Activated CD8-positive, alpha-beta T cell treated with anti-CD3 and anti-CD28 coated beads for 36 hours (primary cell): ENCODE data around the gene LRP1. TPM values are rescaled to one million over a fixed set of nuclear protein-coding genes. Genes with fewer than 3 reads are reported as not detected.

ENCODE experiments used
- ATAC-seq: fragments of 200-7000 bp; cut with Tn5 transposase; one replicate; pipeline ENCODE4 v1.10.0; 2021; ENCODE audit warnings: mild to moderate bottlenecking, moderate library complexity
- CTCF ChIA-PET: fragments of 350-600 bp; sonication (Branson Sonifier 250); formaldehyde crosslinking; loops from one replicate; lab custom pipeline; 2021; ENCODE audit warnings: antibody characterized with exemption; lab: Charles Lee
- POLR2A ChIA-PET: fragments of 350-600 bp; sonication (Branson Sonifier 250); formaldehyde crosslinking; loops from one replicate; lab custom pipeline; 2021; ENCODE audit warnings: antibody characterized with exemption; lab: Charles Lee
- DNase-seq: peaks from one replicate; pipeline ENCODE4 v3.0.0-alpha.2; 2020
- H3K27ac Mint-ChIP-seq: one replicate; pipeline ENCODE4 v1.8.0; 2021; ENCODE audit warnings: mild to moderate bottlenecking, mixed read lengths
- H3K27me3 Mint-ChIP-seq: one replicate; pipeline ENCODE4 v1.8.0; 2021; ENCODE audit warnings: mixed read lengths
- H3K36me3 Mint-ChIP-seq: one replicate; pipeline ENCODE4 v1.8.0; 2021; ENCODE audit warnings: low read depth, mixed read lengths
- H3K4me1 Mint-ChIP-seq: one replicate; pipeline ENCODE4 v1.8.0; 2021; ENCODE audit warnings: low read depth, mixed read lengths
- H3K4me3 Mint-ChIP-seq: one replicate; pipeline ENCODE4 v1.8.0; 2021; ENCODE audit warnings: mild to moderate bottlenecking, moderate library complexity, mixed read lengths
- H3K9me3 Mint-ChIP-seq: one replicate; pipeline ENCODE4 v1.8.0; 2021; ENCODE audit warnings: mixed read lengths
- CTCF ChIP-seq: fragments of 200-600 bp; IDR thresholded peaks from one replicate; pipeline ENCODE4 v1.8.0; 2022; ENCODE audit warnings: antibody characterized with exemption, mild to moderate bottlenecking
- intact Hi-C: fragments of 100-400 bp; cut with micrococcal nuclease; formaldehyde crosslinking; loops from one replicate; pipeline ENCODE4 v1.10.0; 2022
- total RNA-seq, 2 experiments: library from RNA; stranded (reverse); gene quantifications; one replicate each; pipeline ENCODE4 v1.2.3, GENCODE V29; 2021

LRP1 gene
- total RNA-seq, 2 experiments from 2014 or later: 1.5 to 1.9 TPM

DNA sequence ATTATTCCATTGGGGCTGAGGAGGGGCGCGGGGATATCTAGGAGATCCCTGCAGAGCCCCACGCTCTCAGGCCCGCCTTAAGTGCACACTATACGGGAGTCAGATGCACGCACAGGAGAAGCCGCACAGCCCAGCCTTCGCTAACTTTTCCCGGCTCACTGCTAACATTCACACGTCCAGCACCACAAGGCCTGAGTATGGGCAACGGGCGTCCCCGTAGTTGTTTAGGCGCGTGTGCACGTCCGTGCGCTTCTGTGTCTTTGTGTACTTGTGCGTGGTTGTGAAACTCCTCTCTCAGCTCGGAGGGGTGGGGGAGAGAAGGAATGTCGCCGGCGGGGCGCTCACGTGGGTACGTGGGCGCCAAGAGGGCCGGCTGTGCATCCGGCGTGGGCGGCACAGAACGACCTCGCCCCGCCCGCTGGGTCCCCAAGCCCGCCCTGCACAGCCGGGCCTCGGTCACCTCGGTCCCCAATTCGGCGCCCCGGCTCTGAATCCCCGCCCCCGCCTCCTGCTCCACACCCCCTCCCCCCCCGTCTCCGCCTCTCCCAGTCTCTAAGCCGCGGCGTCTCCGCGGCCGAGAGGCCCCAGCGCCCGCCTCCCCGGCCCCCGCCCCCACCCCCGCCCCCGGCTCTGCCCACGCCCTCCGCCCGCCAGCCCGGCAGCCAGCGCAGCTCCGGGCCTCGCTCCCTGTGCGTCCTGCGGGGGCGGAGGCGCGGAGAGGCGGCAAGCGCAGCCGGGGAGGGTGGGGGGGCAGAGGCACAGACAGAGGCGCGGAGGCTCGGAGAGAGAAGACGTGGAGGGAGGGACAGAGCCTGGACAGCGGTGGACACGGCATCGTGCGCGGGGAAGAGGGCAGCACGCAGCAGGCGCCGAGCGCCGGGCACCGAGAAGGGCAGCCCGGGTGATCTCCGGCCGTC lies 39.7 kb upstream of the LRP1 start, which contains the start of gene NAB2:
TSS of gene NAB2 (plus strand) at position 761 of the 917 bp plus-strand sequence. CDS start 158 bp downstream, outside the sequence.
- TF ChIP-seq CTCF: no peak
- no peaks in the 10 kb centered on the region for H3K27me3 Mint-ChIP-seq
- peaks cover 53% of the 10 kb centered on the region for H3K4me1 Mint-ChIP-seq
- H3K36me3 Mint-ChIP-seq: peaks cover 44% of the 10 kb centered on the region
- intact Hi-C loops: loop anchor here (1.0 to 2.0 kb wide), 2 partner anchors 9 to 22 kb away; partner anchors contain the start of gene STAT6
- DNase-seq: peak; percentile 93
- ChIA-PET POLR2A (interaction anchor here (0.7 to 18.7 kb wide), 10 partner anchors 8 to 76 kb away, joined by 3 to 417 read pairs (median 4); partner anchors contain the start of genes NEMP1 and STAT6), CTCF (interaction anchor here (1.2 to 12.4 kb wide), 5 partner anchors 10 to 126 kb away, joined by 3 to 193 read pairs (median 5); partner anchors contain the start of genes NEMP1 and STAT6)
- ATAC-seq: peak; percentile 45
- peak within 1 kb of the TSS; percentile 97 for H3K27ac Mint-ChIP-seq
- peak within 1 kb of the TSS; percentile 90 for H3K4me3 Mint-ChIP-seq
- H3K9me3 Mint-ChIP-seq: no peaks in the 10 kb centered on the region

- Mint-ChIP-seq H3K9me3 (no peaks in the 10 kb centered on the region), H3K27ac (peak overlapping the region; percentile 86), H3K36me3 (peaks cover 51% of the 10 kb centered on the region), H3K27me3 (no peaks in the 10 kb centered on the region), H3K4me3 (peak overlapping the region; percentile 82), H3K4me1 (peaks cover 58% of the 10 kb centered on the region)
- CTCF ChIA-PET: interaction anchor here (0.7 to 12.4 kb wide), 7 partner anchors 11 to 149 kb away, joined by 3 to 193 read pairs (median 4); partner anchors contain the start of genes NEMP1 and STAT6
- ATAC-seq: no peak
- intact Hi-C loops: loop anchor here (2.0 kb wide), 1 partner anchor 21 kb away; the partner anchor contains the start of gene STAT6
- no peak for TF ChIP-seq CTCF
- peak; percentile 83 for DNase-seq
- POLR2A ChIA-PET: interaction anchor here (0.6 to 18.7 kb wide), 9 partner anchors 9 to 148 kb away, joined by 3 to 417 read pairs (median 4); partner anchors contain the start of genes NEMP1 and STAT6
Observed at GRCh38 chr12:57089271-57090245, 38.7 kb upstream of the LRP1 start.

DNA sequence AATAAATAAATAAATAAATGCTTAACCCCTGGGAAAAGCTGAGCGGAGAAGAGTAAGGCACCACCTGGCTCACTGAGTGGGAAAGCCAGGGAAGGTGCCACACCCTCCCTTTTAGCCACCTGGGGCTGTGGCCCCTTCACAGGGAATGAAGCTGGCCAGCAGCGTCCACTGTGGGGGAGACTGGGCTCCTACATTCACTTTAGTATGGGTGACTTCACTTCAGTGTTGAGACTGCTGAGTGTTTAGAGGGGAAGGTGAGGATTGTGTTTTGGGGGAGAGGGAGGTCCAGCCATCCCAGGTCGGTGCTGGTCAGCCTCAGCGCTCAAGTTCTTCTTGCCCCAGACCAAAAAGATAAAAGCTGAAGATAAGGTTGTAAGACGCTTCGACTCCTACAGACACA lies 37.8 kb upstream of the LRP1 start:
- intact Hi-C loops: no loop called here
- Mint-ChIP-seq H3K27me3 (no peaks in the 10 kb centered on the region), H3K4me3 (peak overlapping the region; percentile 82), H3K27ac (peak overlapping the region; percentile 76), H3K36me3 (peaks cover 53% of the 10 kb centered on the region), H3K4me1 (peaks cover 59% of the 10 kb centered on the region), H3K9me3 (no peaks in the 10 kb centered on the region)
- no peak for DNase-seq
- ChIA-PET CTCF (interaction anchor here (0.7 to 12.4 kb wide), 8 partner anchors 10 to 148 kb away, joined by 3 to 193 read pairs (median 4); partner anchors contain the start of genes NEMP1 and STAT6), POLR2A (interaction anchor here (0.6 to 18.7 kb wide), 10 partner anchors 10 to 617 kb away, joined by 3 to 417 read pairs (median 4); partner anchors contain the start of genes NEMP1, SHMT2 and STAT6)
- no peak for ATAC-seq
- TF ChIP-seq CTCF: no peak

- POLR2A ChIA-PET: interaction anchor here (0.6 to 18.7 kb wide), 9 partner anchors 11 to 617 kb away, joined by 3 to 417 read pairs (median 3); partner anchors contain the start of genes NACA, NEMP1, SHMT2 and STAT6
- Mint-ChIP-seq H3K27me3 (no peaks in the 10 kb centered on the region), H3K27ac (peak overlapping the region; percentile 76), H3K9me3 (no peaks in the 10 kb centered on the region), H3K36me3 (peaks cover 55% of the 10 kb centered on the region), H3K4me1 (peaks cover 59% of the 10 kb centered on the region), H3K4me3 (peak overlapping the region; percentile 82)
- intact Hi-C loops: no loop called here
- CTCF ChIA-PET: interaction anchor here (0.7 to 12.4 kb wide), 11 partner anchors 9 to 147 kb away, joined by 3 to 193 read pairs (median 4); partner anchors contain the start of genes NEMP1 and STAT6
- ATAC-seq (no peak), DNase-seq (no peak)
- TF ChIP-seq CTCF: no peak
Observed at GRCh38 chr12:57090924-57091637, 37.2 kb upstream of the LRP1 start.
